ENCODE data around the gene SYNPO. TPM values are rescaled to one million over a fixed set of nuclear protein-coding genes. Genes with fewer than 3 reads are reported as not detected.

The SYNPO gene
- total and polyA plus RNA-seq, 7 donors, result 136 to 855 (median 628) TPM

- Histone ChIP-seq H3K27me3 (ENCODE audit: insufficient read depth in 3 of 3, low read length in 2 of 3) (no peaks in the 10 kb centered on the region), H3K27ac (peak overlapping the region; percentile 89), H3K4me3 (no peak overlapping the region), H3K9me3 (no peaks in the 10 kb centered on the region), H3K4me1 (peaks cover 78% of the 10 kb centered on the region), H3K36me3 (ENCODE audit: insufficient read depth in 1 of 2, low read depth in 1 of 2) (no peaks in the 10 kb centered on the region)
- intact Hi-C loops (cut with DNase I), result no loop called here
- ATAC-seq (no peak), DNase-seq (no peak)
- 65 to 78% (median 66%) methylated on average over 6 of the region's 6 CpGs for WGBS, 3 donors
- no peak for TF ChIP-seq CTCF (IDR thresholded peaks at IDR 0.05)
Measured at GRCh38 chr5:150638488-150639376, 1.7 kb upstream of the SYNPO start.

- H3K36me3 ChIP-seq (ENCODE audit: insufficient read depth in 1 of 2, low read depth in 1 of 2), result no peaks in the 10 kb centered on the region
Measured at GRCh38 chr5:150639377-150639692, 1.1 kb upstream of the SYNPO start.

GRCh38 chr5:150639751-150640150 lies 709 bp upstream of the SYNPO start:
- intact Hi-C loops (cut with DNase I), result no loop called here
- H3K27me3 ChIP-seq (ENCODE audit: insufficient read depth in 3 of 3, low read length in 2 of 3), result no peaks in the 10 kb centered on the region
- H3K9me3 ChIP-seq, result no peaks in the 10 kb centered on the region
- no peak for TF ChIP-seq CTCF (IDR thresholded peaks at IDR 0.05)
- DNase-seq (peak in 1 of 2 donors; percentile 56), ATAC-seq (no peak)
- no peaks in the 10 kb centered on the region for H3K36me3 ChIP-seq (ENCODE audit: insufficient read depth in 1 of 2, low read depth in 1 of 2)
- WGBS, 3 donors, result 32 to 46% (median 33%) methylated on average over 5 of the region's 5 CpGs
- peaks cover 88% of the 10 kb centered on the region for H3K4me1 ChIP-seq
- H3K27ac ChIP-seq, result peak overlapping the region; percentile 89
- H3K4me3 ChIP-seq, result peak overlapping the region; percentile 49

More at GRCh38 chr5:150639377-150639692, 1.1 kb upstream of the SYNPO start:
- H3K4me3 ChIP-seq, result no peak overlapping the region
- WGBS, 3 donors, result 82 to 91% (median 86%) methylated on average over 3 of the region's 3 CpGs
- no peak for TF ChIP-seq CTCF (IDR thresholded peaks at IDR 0.05)
- intact Hi-C loops (cut with DNase I), result no loop called here
- DNase-seq (no peak), ATAC-seq (no peak)
- no peaks in the 10 kb centered on the region for H3K27me3 ChIP-seq (ENCODE audit: insufficient read depth in 3 of 3, low read length in 2 of 3)
- peaks cover 84% of the 10 kb centered on the region for H3K4me1 ChIP-seq
- H3K9me3 ChIP-seq, result no peaks in the 10 kb centered on the region
- H3K27ac ChIP-seq, result peak overlapping the region; percentile 89

GRCh38 chr5:150641006-150641570 lies 628 bp downstream of the SYNPO start:
- intact Hi-C loops (cut with DNase I), result no loop called here
- WGBS, 3 donors, result 28 to 43% (median 34%) methylated on average over 9 of the region's 9 CpGs
- peak; percentile 66 to 73 for DNase-seq
- H3K4me1 ChIP-seq, result peaks cover 91% of the 10 kb centered on the region
- ATAC-seq, result peak in 3 of 4 donors; percentile 12 to 52 (median 44)
- no peak for TF ChIP-seq CTCF (IDR thresholded peaks at IDR 0.05)
- no peaks in the 10 kb centered on the region for H3K27me3 ChIP-seq (ENCODE audit: insufficient read depth in 3 of 3, low read length in 2 of 3)
- H3K9me3 ChIP-seq, result no peaks in the 10 kb centered on the region
- no peaks in the 10 kb centered on the region for H3K36me3 ChIP-seq (ENCODE audit: insufficient read depth in 1 of 2, low read depth in 1 of 2)
- peak overlapping the region; percentile 49 for H3K4me3 ChIP-seq
- H3K27ac ChIP-seq, result peak overlapping the region; percentile 89
